ENCODE results near the gene CYTH1.

The CYTH1 gene

GRCh38 chr17:78781893-78782304 is at the start of gene CYTH1:
TSS of gene CYTH1 (minus strand) at chr17:78782273. CDS start at chr17:78782223, 50 bp downstream.
- no peak for DNase-seq (ENCODE audit: low spot score)

GRCh38 chr17:78829477-78829876 is 47.4 kb upstream of the CYTH1 start:
- no peak for DNase-seq (ENCODE audit: low spot score)

GRCh38 chr17:78828470-78829185 is 46.6 kb upstream of the CYTH1 start:
- peak; percentile 76 for DNase-seq (ENCODE audit: low spot score)

GRCh38 chr17:78826836-78827509 is 44.9 kb upstream of the CYTH1 start:
- DNase-seq (ENCODE audit: low spot score) = no peak

GRCh38 chr17:78826421-78826820 is 44.3 kb upstream of the CYTH1 start:
- no peak for DNase-seq (ENCODE audit: low spot score)

GRCh38 chr17:78825696-78826095 is 43.6 kb upstream of the CYTH1 start:
- no peak for DNase-seq (ENCODE audit: low spot score)

- no peak for DNase-seq (ENCODE audit: low spot score)
Observed at GRCh38 chr17:78824240-78824639, 42.2 kb upstream of the CYTH1 start.

- DNase-seq (ENCODE audit: low spot score) = no peak
Observed at GRCh38 chr17:78823282-78824046, 41.4 kb upstream of the CYTH1 start.

- peak; percentile 95 for DNase-seq (ENCODE audit: low spot score)
Observed at GRCh38 chr17:78822552-78822951, 40.5 kb upstream of the CYTH1 start.

GRCh38 chr17:78821961-78822360 is 39.9 kb upstream of the CYTH1 start:
- DNase-seq (ENCODE audit: low spot score) = no peak

- DNase-seq (ENCODE audit: low spot score) = no peak
Observed at GRCh38 chr17:78820841-78821240, 38.8 kb upstream of the CYTH1 start.

GRCh38 chr17:78819806-78820792 is 38.0 kb upstream of the CYTH1 start:
- no peak for DNase-seq (ENCODE audit: low spot score)

- no peak for DNase-seq (ENCODE audit: low spot score)
Observed at GRCh38 chr17:78819402-78819801, 37.3 kb upstream of the CYTH1 start.

GRCh38 chr17:78818932-78819331 is 36.9 kb upstream of the CYTH1 start:
- DNase-seq (ENCODE audit: low spot score) = no peak

GRCh38 chr17:78818152-78818846 is 36.2 kb upstream of the CYTH1 start:
- DNase-seq (ENCODE audit: low spot score) = no peak

- no peak for DNase-seq (ENCODE audit: low spot score)
Observed at GRCh38 chr17:78817123-78817522, 35.0 kb upstream of the CYTH1 start.

- DNase-seq (ENCODE audit: low spot score) = no peak
Observed at GRCh38 chr17:78815696-78816095, 33.6 kb upstream of the CYTH1 start.

GRCh38 chr17:78812855-78813254 is 30.8 kb upstream of the CYTH1 start:
- no peak for DNase-seq (ENCODE audit: low spot score)

GRCh38 chr17:78808163-78808562 is 26.1 kb upstream of the CYTH1 start:
- no peak for DNase-seq (ENCODE audit: low spot score)

- DNase-seq (ENCODE audit: low spot score) = no peak
Observed at GRCh38 chr17:78806451-78806850, 24.4 kb upstream of the CYTH1 start.

GRCh38 chr17:78805301-78805700 is 23.2 kb upstream of the CYTH1 start:
- no peak for DNase-seq (ENCODE audit: low spot score)

Data from AG08395 (cell line).